Measurements from ENCODE around the gene PLA2G12A. TPM values are rescaled to one million over a fixed set of nuclear protein-coding genes. Genes with fewer than 3 reads are reported as not detected.

Gene PLA2G12A
- total and polyA plus RNA-seq, 9 of the 15 experiments (the other 6 are each of a cell fraction or from before 2014, with no cell fraction given), result 24.2 to 226 (median 80.5) TPM

GRCh38 chr4:109701566-109702410, 28.1 kb downstream of the PLA2G12A start:
- FAIRE-seq, result no peak
- intact Hi-C loops (cut with micrococcal nuclease), result loop anchor here (2.0 to 10.0 kb wide), 3 partner anchors 27 to 273 kb away; partner anchors contain the start of gene GAR1
- TSS peak; percentile 39 for BruUV-seq (replicated peaks)
- ChIA-PET POLR2A (interaction anchor here (0.7 to 1.1 kb wide), 4 partner anchors 8 to 306 kb away, joined by 3 read pairs; no protein-coding TSS in a partner anchor), CTCF (ENCODE audit: low intra/inter-chr PET ratio) (interaction anchor here (1.9 kb wide), 1 partner anchor 125 kb away, joined by 7 read pairs; no protein-coding TSS in a partner anchor)
- peaks cover 34% of the 10 kb centered on the region for H3K79me2 ChIP-seq (ENCODE audit: control insufficient read depth, insufficient read depth, low read length)
- H3K36me3 ChIP-seq (ENCODE audit: control insufficient read depth, insufficient read depth, low read length), result peaks cover 29% of the 10 kb centered on the region
- H3K9me1 ChIP-seq (ENCODE audit: control insufficient read depth, insufficient read depth, low read length), result no peaks in the 10 kb centered on the region
- in situ Hi-C loops (cut with MboI), result no loop called here
- H3K4me1 ChIP-seq (replicated peaks in 1 of 2; ENCODE audit: control insufficient read depth in 2 of 2, insufficient read depth in 2 of 2, low read length in 2 of 2), result peaks cover 22 to 24% of the 10 kb centered on the region in 2 experiments
- no peaks in the 10 kb centered on the region for H3K27me3 ChIP-seq (ENCODE audit: control insufficient read depth in 2 of 2, insufficient read depth in 2 of 2, low read length in 2 of 2)
- H3K9me3 ChIP-seq (replicated peaks; ENCODE audit: control insufficient read depth, insufficient read depth, low read depth, low read length), result no peaks in the 10 kb centered on the region
- peak overlapping the region; percentile 82 for H3K27ac ChIP-seq (ENCODE audit: extremely low read depth, low read depth, low read length)
- peak overlapping the region; percentile 80 for H3K4me3 ChIP-seq
- DNase-seq (ENCODE audit: extremely low read depth in 1 of 4, low spot score in 3 of 4), result peak; percentile 24 to 45 (median 30)
- H2AFZ ChIP-seq (ENCODE audit: low read depth, low read length), result peak overlapping the region; percentile 91
- peak; percentile 48 for ATAC-seq
- WGBS (ENCODE audit: insufficient coverage, low coverage, missing lambda C conversion rate), result 19% methylated on average over 17 of the region's 21 CpGs
- peak overlapping the region; percentile 85 for H3K4me2 ChIP-seq (ENCODE audit: insufficient read depth, low read length)
- no peaks in the 10 kb centered on the region; the same call in 1 of the 2 replicates for H4K20me1 ChIP-seq (replicated peaks; ENCODE audit: control insufficient read depth, insufficient read depth, low read length)
- peak overlapping the region; percentile 86 to 94 for H3K9ac ChIP-seq (ENCODE audit: insufficient read depth in 1 of 2, low read depth in 2 of 2, low read length in 2 of 2)
- TF ChIP-seq RAD51 (IDR thresholded peaks at IDR 0.05; ENCODE audit: borderline replicate concordance, low read depth), result peak; percentile 20; the same call in 1 of the 2 replicates
- 0 out of 2 replicates have a peak, but pooled peaks have one; percentile 32 for TF ChIP-seq RERE (CRISPR knock-in tag; IDR thresholded peaks at IDR 0.05; ENCODE audit: borderline replicate concordance)
- peak; percentile 58 for TF ChIP-seq TAL1 (IDR thresholded peaks at IDR 0.05)
- TF ChIP-seq ZNF436 (CRISPR knock-in tag; IDR thresholded peaks at IDR 0.05), result no peak
- 0 out of 2 replicates have a peak, but pooled peaks have one; percentile 39 for TF ChIP-seq BHLHE40 (IDR thresholded peaks at IDR 0.05; ENCODE audit: low read length)
- TF ChIP-seq ZNF395 (CRISPR knock-in tag; IDR thresholded peaks at IDR 0.05), result peak; percentile 65
- 0 out of 4 replicates have a peak, but pooled peaks of 1 of the 2 experiments have one; percentile 9 for TF ChIP-seq KDM1A (IDR thresholded peaks at IDR 0.05)
- peak; percentile 53 for TF ChIP-seq TCF3 (CRISPR knock-in tag; IDR thresholded peaks at IDR 0.05)
- TF ChIP-seq CBFA2T2 (conservative IDR thresholded peaks at IDR 0.05), result peak; percentile 55
- TF ChIP-seq, protein P1, sequence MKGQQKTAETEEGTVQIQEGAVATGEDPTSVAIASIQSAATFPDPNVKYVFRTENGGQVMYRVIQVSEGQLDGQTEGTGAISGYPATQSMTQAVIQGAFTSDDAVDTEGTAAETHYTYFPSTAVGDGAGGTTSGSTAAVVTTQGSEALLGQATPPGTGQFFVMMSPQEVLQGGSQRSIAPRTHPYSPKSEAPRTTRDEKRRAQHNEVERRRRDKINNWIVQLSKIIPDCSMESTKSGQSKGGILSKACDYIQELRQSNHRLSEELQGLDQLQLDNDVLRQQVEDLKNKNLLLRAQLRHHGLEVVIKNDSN (CRISPR knock-in tag; IDR thresholded peaks at IDR 0.05), result peak; percentile 43; the same call in 1 of the 2 replicates
- peak in 1 of 2 experiments; percentile 50; a peak in 1 of 4 replicates for TF ChIP-seq RCOR1 (IDR thresholded peaks at IDR 0.05; ENCODE audit: borderline replicate concordance in 1 of 2, low read depth in 2 of 2, low read length in 2 of 2)
- peak; percentile 10; the same call in 1 of the 2 replicates for TF ChIP-seq EP300 (IDR thresholded peaks at IDR 0.05; ENCODE audit: low read length)
- TF ChIP-seq FOS (IDR thresholded peaks at IDR 0.05; ENCODE audit: extremely low read depth, insufficient read length), result no peak
- no peak for TF ChIP-seq BCOR (IDR thresholded peaks at IDR 0.05)

All from K562 (cell line).